ES-I3 (cell line): ENCODE data around the gene GADD45B.
A peak's percentile ranks its signal among the peaks of the same experiment; 100 is the strongest.

Experiments used
- H3K36me3 ChIP-seq: 2 replicates; pipeline ENCODE4 v1.6.1; 2013; ENCODE audit warnings: mild to moderate bottlenecking, low read length, control low read depth, moderate library complexity; ENCODE audit not compliant: insufficient read depth
- H3K4me1 ChIP-seq: 2 replicates; pipeline ENCODE4 v1.6.1; 2013; ENCODE audit warnings: mild to moderate bottlenecking, control low read depth, low read length; ENCODE audit not compliant: insufficient read depth
- H3K9ac ChIP-seq: 2 replicates; pipeline ENCODE4 v1.6.1; 2013; ENCODE audit warnings: low read depth, mild to moderate bottlenecking, low read length, moderate library complexity
- H3K9me3 ChIP-seq: 2 replicates; pipeline ENCODE4 v1.6.1; 2013; ENCODE audit warnings: mild to moderate bottlenecking, low read length, moderate library complexity; ENCODE audit not compliant: control insufficient read depth, insufficient read depth

Gene GADD45B, protein sequence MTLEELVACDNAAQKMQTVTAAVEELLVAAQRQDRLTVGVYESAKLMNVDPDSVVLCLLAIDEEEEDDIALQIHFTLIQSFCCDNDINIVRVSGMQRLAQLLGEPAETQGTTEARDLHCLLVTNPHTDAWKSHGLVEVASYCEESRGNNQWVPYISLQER

DNA sequence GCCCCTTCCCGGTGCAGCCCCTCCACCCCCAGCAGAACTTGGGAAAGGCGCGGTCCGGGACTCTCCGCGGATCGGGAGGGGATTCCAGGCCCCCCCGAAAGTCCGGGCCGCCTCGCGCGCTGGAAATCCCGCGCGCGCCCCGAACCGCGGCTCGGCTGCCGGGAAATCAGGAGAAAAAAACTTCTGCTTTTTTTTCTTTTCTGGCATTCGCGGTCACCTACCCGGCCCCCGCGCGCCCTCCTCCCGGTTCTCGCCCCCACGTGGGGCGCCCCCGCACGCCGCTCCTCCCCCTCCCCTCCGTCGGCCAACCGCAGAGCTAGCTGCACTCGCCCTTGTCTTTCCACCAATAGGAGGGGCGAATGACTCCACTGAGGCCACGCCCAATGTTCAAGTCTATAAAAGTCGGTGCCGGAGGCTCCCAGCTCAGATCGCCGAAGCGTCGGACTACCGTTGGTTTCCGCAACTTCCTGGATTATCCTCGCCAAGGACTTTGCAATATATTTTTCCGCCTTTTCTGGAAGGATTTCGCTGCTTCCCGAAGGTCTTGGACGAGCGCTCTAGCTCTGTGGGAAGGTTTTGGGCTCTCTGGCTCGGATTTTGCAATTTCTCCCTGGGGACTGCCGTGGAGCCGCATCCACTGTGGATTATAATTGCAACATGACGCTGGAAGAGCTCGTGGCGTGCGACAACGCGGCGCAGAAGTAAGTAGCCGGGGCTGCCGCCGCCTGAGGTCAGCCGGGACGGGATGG is at the start of gene GADD45B:
TSS of gene GADD45B (plus strand) at position 426 of the 749 bp plus-strand sequence. CDS start at position 658, 232 bp downstream.
- Histone ChIP-seq H3K4me1 (no peaks in the 10 kb centered on the region), H3K9me3 (no peaks in the 10 kb centered on the region), H3K9ac (peak within 1 kb of the TSS; percentile 89), H3K36me3 (no peaks in the 10 kb centered on the region)

DNA sequence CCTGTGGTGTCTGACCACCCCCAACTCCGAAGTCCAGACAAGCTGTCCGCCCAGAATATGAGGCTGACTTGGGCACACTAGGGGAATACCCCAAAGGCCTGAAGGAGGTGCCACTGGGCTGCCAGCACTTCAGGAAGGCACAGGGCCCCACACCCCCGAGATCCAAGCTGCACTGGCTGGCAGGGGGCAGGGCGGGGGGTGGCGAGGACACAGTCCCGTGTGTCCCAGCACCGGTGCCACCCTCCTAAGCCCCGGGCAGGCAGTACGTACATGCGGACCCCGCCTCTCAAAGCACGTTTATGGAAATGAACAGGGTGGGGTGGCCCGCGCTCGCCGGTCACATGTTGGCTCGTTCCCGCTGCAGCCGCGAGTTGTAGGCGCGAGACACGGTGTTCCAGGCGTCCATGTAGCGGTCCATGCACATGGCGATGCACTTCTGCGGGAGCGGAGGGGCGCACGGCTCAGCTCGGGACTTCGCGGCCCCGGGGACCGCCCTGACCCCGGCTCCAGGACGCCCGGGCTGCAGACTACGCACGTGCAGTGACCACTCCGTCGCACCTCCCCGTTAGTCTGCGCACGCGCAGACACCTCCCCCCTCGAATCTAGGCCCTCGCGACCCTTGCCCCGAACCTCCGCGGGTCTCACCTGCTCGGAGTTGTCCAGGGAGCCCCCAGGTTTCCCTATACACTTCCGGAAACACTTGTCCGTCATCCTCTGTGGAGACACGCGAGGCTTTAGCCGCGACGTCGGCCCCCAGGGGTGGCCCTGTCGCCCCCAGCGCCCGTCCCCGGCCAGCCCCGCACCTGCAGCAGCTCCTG is 49.1 kb upstream of the GADD45B start:
- Histone ChIP-seq H3K9me3 (no peaks in the 10 kb centered on the region), H3K4me1 (peaks cover 3% of the 10 kb centered on the region; the same call in 1 of the 2 replicates), H3K36me3 (peaks cover 7% of the 10 kb centered on the region; the same call in 1 of the 2 replicates), H3K9ac (peak overlapping the region; percentile 98)

DNA sequence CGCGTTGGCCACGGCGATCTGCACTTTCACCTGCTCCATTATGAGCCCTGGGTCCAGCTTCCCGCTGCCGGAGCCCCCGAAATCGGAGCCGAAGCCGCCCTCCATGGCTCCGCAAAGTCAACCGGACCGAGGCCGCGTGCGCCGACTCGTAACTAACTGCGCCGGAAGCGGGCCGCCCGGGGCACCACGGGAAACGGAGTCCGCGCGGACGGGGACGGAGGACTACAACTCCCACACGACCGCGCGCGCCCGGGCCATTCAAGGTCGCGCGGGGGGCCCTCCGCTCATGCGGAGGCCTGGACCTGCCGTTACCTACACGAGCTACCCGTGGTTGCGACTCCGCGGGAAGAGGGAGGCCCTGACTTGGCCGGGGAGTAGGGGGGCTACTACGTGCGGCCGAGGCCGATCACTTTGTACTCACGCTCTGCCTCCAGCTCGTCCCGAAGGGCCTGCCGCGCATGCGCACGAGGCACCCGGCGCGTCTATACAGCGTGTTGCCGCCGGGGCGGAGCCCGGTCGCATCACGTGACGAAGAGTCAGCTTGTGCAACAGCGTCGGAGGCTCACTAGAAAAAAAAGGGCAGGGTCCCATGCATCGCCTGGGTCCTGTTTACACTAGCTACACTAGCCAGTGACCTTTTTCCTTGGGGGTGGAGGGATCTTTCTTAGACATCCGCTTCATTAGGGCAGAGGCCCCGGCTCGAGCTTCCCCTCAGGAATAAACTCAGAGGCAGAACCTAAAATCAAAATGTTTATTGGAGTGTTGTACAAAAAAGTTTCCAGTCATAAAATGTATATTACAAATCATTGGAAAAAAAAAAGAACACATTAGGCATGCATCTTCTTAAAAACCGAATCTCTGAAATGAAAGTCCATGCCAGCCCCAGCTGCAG is 48.3 kb upstream of the GADD45B start, which contains the start of gene TIMM13:
TSS of gene TIMM13 (minus strand) at position 158 of the 892 bp plus-strand sequence. CDS start at position 105, 53 bp downstream.
- Histone ChIP-seq H3K9me3 (no peaks in the 10 kb centered on the region), H3K36me3 (peaks cover 7% of the 10 kb centered on the region; the same call in 1 of the 2 replicates), H3K4me1 (peaks cover 3% of the 10 kb centered on the region; the same call in 1 of the 2 replicates), H3K9ac (peak within 1 kb of the TSS; percentile 98)

DNA sequence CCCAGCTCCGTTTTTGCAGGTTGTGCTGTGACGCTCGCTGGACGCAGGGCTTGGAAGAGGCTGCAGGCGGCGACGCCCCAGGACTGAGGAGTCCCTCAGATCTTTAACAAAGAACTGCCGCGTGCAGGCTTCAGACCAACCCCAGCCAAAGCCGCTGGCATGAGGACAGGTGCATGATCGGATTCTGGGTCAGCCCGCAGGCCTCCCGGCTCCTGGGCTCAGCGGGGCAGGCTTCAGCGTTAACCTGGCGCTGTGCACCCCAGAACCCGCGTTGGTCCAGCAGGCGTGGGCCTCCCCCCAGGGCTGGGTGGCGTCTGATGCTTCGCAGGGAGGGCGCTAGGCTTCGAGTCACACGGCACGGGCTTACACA is 47.6 kb upstream of the GADD45B start:
- Histone ChIP-seq H3K9me3 (no peaks in the 10 kb centered on the region), H3K4me1 (peaks cover 3% of the 10 kb centered on the region; the same call in 1 of the 2 replicates), H3K36me3 (peaks cover 7% of the 10 kb centered on the region; the same call in 1 of the 2 replicates)

DNA sequence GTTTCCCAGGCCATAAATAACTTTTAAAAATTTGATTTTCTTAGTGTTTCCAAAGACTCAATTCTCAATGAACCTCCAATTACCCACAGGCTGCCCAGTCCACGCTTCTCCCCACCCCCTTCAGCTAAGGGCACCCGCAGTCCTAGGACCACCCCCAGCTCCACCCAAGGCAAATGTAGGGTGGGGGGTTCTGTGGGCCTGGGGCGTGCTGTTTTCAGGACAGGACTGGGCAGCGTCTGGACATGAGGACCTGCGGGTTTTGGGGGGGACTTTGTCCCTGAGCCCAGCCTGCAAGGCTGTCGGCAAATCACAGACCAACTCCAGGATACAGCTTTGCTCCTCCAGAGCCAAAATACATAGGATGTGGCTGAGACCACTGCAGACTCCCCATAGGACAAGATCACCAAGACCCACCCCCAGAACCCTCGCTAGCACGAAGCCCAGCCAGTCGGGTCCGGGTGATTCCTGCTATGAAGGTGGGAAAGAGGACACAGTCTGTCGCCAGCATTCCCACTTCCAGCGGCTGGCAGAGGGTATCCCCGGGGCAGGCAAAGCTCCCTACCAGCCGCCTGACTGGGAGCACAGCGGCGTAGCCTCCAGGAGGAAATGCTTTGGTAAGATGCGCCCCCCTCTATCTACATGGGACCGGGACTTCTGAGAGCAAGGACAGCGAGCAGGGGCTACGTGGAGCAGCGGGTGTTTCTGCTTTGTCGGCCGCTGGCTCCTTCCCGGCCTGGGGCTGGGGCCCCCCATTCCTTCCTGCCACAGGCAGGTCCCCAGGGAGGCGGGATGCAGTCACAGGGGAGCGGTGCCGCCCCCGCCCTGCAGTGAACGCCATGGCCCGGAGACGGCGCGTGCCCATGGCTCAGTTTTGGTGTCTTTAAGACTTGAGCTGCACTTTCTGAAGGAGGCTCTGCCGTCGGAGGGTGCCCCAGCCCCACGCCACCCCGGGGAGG is 46.9 kb upstream of the GADD45B start:
- peaks cover 7% of the 10 kb centered on the region; the same call in 1 of the 2 replicates for H3K36me3 ChIP-seq
- peak overlapping the region; percentile 98 for H3K9ac ChIP-seq
- H3K9me3 ChIP-seq: no peaks in the 10 kb centered on the region
- H3K4me1 ChIP-seq: peaks cover 3% of the 10 kb centered on the region; the same call in 1 of the 2 replicates

More for the DNA sequence above, 47.6 kb upstream of the GADD45B start:
- H3K9ac ChIP-seq: peak overlapping the region; percentile 98

DNA sequence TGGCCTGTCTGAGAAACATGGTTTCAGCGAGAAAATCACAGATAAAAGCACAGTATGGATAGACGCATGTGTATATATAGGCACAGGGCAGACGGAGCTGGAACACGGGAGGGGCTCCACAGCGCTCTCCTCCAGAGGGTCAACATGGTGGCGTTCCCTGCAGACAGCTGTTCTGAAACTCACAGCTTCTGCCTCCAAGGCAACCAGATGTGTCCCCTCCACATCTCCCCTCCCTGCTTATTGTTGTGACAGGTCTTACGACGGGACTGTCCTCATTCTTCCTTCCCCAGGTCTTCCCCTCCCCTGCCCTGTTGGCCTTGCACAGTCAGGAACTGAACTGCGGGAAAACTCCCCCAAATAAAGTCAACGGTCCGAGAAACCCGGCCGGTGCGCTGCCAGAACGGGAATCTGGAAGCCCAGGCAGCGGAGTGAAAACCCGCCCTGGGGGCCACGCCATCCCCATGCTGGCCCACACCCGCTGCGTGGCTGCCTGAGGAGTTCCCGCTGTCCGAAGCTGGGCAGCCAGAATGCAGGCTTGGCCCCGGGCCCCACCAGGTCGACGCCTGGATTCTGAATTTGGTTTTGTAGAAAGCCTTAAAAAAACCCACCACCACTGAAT is 45.9 kb upstream of the GADD45B start:
- Histone ChIP-seq H3K36me3 (peaks cover 7% of the 10 kb centered on the region; the same call in 1 of the 2 replicates), H3K9ac (no peak overlapping the region), H3K9me3 (no peaks in the 10 kb centered on the region), H3K4me1 (peaks cover 3% of the 10 kb centered on the region; the same call in 1 of the 2 replicates)

DNA sequence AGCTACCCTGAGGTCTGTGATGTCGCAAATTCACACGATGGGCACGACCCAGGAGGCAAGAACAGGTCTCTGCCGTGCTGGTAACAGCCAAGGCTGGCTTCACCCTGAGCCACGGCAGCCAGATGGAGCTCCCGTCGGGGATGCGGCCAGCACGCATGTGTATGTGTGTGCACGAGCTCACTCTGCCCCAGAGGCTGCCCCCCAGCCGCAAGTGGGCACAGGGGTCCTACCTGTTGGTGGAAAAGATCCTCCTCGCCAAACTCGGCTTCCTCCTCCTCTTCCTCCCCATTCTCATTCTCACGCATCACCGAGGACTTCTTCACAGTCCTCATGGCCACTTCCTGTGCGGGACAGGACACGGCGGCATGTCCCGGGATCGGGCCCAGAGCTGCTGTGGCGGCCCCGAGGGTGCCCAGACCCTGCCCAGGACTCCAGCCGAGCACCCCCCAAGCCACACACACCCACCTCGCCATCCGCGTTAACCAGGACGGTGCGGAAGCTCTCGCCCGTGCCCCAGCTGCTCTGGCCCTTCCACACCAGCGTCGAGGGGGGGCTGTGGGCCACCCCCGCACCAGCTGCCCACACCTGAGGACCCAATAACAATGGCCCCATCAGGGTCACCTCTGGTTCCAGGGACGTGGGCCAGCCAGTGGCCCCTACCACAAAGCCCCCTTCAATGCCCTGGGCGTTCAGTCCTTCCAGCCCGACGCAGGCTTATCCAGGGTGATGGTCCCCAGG is 44.4 kb upstream of the GADD45B start:
- Histone ChIP-seq H3K9ac (no peak overlapping the region), H3K36me3 (peaks cover 9% of the 10 kb centered on the region; the same call in 1 of the 2 replicates), H3K9me3 (no peaks in the 10 kb centered on the region), H3K4me1 (no peaks in the 10 kb centered on the region; the same call in 1 of the 2 replicates)

DNA sequence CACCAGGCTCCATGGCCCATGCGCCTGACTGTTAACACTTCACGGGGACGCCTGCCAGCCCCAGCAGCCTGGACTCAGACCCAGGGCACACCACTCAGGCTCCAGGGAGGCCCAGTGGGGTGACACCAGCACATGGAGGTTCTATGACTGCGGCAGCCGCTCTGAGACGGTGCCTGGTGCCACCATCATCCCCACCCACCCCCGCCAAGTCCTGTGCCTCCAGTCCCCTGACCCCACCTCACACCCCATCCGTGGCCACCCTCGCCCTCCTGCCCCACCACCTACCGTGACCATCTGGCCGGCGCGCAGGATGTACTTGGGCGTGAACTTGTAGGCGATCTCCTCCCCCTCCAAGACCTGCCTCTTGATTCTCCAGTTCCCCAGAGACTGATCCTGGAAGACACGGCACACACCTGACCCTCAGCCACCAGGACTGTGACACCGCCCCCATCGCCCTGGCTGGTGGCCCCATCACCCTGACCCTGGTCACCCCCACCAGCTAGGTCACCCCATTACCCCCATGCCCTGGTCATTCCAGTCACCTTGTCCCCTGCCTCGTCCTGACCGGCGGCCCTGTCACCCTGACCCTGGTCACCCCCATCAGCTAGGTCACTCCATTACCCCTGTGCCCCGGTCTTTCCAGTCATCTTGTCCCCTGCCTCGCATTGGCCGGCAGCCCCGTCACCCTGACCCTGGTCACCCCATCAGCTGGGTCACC is 43.6 kb upstream of the GADD45B start:
- Histone ChIP-seq H3K9me3 (no peaks in the 10 kb centered on the region), H3K9ac (no peak overlapping the region), H3K4me1 (no peaks in the 10 kb centered on the region), H3K36me3 (peaks cover 9% of the 10 kb centered on the region; the same call in 1 of the 2 replicates)

DNA sequence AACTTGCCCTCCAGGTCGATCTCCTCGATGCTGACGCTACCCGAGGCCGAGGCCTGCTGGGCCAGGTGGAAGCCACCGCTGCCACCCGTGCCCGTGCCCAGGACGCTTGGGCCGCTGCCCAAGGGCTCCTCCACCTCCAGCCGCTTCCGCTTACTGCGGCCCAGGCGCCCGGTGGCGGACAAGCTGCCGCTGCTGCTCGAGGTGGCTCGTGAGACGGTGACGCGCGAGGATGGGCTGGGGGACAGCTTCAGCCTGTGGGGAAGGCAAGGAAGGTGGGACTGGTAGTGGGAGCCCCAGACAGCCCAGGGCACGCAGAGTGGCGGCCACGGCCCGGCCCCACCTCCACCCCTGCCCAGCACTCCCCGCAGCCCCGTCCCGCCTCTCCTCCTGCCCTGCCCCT is 42.1 kb upstream of the GADD45B start:
- H3K4me1 ChIP-seq: no peaks in the 10 kb centered on the region
- H3K36me3 ChIP-seq: peaks cover 13% of the 10 kb centered on the region
- no peaks in the 10 kb centered on the region for H3K9me3 ChIP-seq
- no peak overlapping the region for H3K9ac ChIP-seq

DNA sequence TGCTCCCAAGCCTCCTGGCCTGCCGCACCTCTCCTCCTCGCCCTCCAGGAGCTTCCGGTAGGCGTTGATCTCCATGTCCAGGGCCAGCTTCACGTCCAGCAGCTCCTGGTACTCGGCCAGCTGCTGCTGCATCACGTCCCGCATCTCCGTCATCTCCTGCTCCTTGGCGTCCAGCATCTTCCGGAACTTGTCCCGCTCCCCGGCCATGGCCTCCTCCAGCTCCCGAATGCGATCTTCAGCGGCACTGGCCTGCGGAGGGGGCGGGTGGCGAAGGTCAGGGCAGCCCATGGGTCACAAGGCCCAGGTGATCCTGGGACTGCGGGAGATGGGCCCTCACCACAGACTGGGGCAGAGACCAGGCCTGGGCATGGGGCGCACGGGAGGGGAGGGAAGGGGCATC is 41.7 kb upstream of the GADD45B start:
- no peaks in the 10 kb centered on the region for H3K9me3 ChIP-seq
- H3K36me3 ChIP-seq: peaks cover 13% of the 10 kb centered on the region
- no peak overlapping the region for H3K9ac ChIP-seq
- H3K4me1 ChIP-seq: no peaks in the 10 kb centered on the region

DNA sequence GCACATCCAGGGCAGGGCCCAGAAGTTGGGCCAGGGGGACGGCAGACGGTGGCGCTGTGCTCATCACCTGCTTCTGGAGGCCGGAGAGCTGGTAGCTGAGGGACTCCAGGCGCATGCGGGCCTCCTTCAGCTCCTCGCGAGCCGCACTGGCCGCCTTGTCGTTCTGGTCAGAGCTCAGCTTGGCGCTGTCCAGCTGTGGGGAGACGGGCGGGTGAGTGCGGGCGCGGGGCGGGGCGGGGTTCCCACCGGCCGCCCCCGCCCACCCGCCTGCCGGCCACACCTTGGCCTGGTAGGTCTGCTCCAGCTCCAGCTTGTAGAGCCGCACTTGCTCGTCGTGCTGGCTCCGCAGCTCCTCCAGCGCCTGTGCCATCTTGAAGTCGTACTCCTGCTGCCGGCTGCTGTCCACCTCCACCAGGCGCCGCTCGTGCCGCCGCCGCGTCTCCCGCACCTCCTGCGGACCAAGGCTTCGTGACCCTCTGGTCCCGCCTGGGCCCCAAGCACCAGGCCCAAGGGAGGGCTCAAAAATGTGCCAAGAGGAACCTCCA is 41.1 kb upstream of the GADD45B start:
- H3K9me3 ChIP-seq: no peaks in the 10 kb centered on the region
- no peaks in the 10 kb centered on the region for H3K4me1 ChIP-seq
- peaks cover 13% of the 10 kb centered on the region for H3K36me3 ChIP-seq
- H3K9ac ChIP-seq: no peak overlapping the region
